GM18861 (cell line): ENCODE results near the gene KRTAP19-2.
"Not testable (repeated sequence)": the region's sequence is repeated elsewhere in the genome, so short reads cannot be mapped to it uniquely, and the experiment has no call there.

ENCODE experiments used
- ATAC-seq: cut with Tn5 transposase; IDR thresholded peaks from one replicate; pipeline ENCODE4 v1.9.1; 2021; ENCODE audit not compliant: unreplicated experiment

The KRTAP19-2 gene, protein sequence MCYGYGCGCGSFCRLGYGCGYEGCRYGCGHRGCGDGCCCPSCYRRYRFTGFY

DNA sequence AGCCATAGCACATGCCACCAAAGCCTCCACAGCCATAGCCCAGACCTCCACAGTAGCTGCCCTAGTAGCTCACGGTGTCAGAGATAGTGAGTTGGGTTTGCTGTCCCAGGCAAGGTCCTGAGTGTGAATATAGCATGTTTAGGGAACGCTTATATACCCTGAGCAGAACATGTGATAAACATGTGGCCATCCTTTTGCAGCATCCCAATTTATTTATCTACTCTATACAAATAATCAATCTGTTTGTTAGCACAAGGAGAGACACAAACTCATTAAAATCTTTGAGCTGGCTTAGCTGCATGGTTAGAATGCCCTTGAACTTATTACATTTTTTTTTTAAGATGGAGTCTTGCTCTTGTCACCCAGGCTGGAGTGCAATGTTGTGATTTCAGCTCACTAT is at the start of gene KRTAP19-2:
Gene KRTAP19-2, minus strand, starts transcription at position 101 of the 400 bp plus-strand sequence. Its CDS starts 88 bp downstream, at position 13.
- no peak for ATAC-seq

DNA sequence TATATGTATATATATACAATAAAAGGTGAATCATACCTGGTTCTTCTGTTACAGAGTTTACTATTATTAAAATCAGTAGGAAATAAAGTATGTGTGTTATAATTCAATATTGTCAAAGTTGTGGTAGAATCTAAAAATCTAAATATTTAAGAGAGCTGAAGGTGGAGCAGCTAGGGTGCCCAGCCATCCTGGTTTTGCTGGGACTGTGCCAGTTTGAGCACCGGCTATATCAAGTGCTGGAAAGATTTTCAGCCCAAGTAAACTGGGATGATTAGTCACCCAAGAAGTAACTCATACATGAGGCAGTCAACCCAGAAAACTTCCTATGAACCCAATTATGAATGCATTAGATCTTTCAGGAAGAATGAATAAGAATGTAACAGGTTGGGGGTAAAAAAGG is 31.6 kb upstream of the KRTAP19-2 start:
- ATAC-seq, result no peak

- no peak for ATAC-seq
These were observed 28.4 kb upstream of the KRTAP19-2 start for GRCh38 chr21:30515681-30516080.

- ATAC-seq, result not testable (repeated sequence)
These were observed 18.5 kb upstream of the KRTAP19-2 start for GRCh38 chr21:30505621-30506205.

GRCh38 chr21:30502041-30502440 is 14.8 kb upstream of the KRTAP19-2 start, which contains the start of gene KRTAP19-5:
KRTAP19-5 (minus strand) TSS chr21:30502141; CDS start chr21:30502090, 51 bp downstream.
- ATAC-seq, result no peak

- no peak for ATAC-seq
These were observed 9.8 kb upstream of the KRTAP19-2 start, which contains the start of gene KRTAP19-4 for GRCh38 chr21:30497065-30497464. KRTAP19-4 (minus strand) TSS chr21:30497165; CDS start chr21:30497110, 55 bp downstream.

- ATAC-seq, result no peak
These were observed 4.8 kb upstream of the KRTAP19-2 start, which contains the start of gene KRTAP19-3 for GRCh38 chr21:30491963-30492428. KRTAP19-3 (minus strand) TSS chr21:30492013; CDS start chr21:30491957, 56 bp downstream.

GRCh38 chr21:30486180-30486579 is 1.1 kb downstream of the KRTAP19-2 start:
- no peak for ATAC-seq

- ATAC-seq, result no peak
These were observed 5.1 kb downstream of the KRTAP19-2 start for GRCh38 chr21:30482130-30482529.

DNA sequence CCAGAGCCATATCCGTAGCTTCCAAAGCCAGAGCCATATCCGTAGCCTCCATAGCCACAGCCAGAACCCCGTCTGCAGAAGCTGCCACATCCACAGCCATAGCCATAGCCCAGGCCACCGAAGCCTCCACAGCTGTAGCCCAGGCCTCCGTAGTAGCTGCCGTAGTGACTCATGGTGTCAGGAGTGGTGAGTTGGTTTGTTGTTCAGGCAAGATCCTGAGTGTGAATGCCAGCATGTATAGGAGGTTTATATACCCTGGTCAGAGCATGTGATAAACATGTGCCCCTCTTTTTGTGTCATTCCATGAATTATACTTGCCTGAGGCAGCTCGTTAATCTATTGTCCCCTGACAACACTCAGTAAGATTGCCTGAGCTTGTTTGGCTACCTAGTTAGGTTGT is 7.1 kb downstream of the KRTAP19-2 start, which contains the start of gene KRTAP19-1:
Gene KRTAP19-1, minus strand, starts transcription at position 223 of the 400 bp plus-strand sequence. Its CDS starts 50 bp downstream, at position 173.
- ATAC-seq, result no peak

DNA sequence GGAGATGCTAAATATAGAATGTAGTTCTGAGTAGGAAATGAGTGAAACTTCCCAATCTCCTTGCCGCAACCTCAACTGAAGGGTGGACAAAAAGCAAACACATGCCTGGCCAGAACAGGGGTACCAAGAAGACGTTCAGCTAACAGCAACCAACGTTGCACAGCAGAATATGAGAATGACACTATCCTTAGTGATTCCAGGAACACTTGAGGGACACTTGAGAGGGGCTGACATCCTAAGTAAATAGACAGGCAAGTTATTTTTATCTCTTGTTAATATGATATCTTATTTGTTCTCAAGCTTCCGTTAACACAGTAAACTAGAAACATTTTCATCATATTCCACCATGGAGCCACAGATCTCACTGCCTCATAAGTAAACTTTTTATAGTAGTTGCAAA is 8.0 kb downstream of the KRTAP19-2 start:
- no peak for ATAC-seq

DNA sequence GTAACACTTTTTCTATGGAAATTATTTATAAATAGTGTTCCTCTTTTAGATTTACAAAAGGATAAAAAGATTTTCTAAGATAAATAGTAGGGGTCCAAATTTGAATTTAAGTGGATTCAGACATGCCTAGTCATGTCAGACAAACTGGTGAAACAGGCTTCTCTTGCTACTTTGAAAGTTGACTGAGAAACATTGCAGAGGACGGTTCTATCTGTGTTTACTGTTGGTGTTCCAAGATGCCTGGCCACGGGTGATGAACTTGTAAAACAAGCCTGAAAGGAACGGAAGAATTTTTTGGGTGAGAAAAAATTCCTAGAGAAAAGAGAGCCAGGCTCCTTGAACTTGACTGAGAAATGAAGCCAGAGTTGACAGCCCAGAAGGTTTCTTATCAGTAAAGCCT is 9.2 kb downstream of the KRTAP19-2 start:
- ATAC-seq, result no peak

DNA sequence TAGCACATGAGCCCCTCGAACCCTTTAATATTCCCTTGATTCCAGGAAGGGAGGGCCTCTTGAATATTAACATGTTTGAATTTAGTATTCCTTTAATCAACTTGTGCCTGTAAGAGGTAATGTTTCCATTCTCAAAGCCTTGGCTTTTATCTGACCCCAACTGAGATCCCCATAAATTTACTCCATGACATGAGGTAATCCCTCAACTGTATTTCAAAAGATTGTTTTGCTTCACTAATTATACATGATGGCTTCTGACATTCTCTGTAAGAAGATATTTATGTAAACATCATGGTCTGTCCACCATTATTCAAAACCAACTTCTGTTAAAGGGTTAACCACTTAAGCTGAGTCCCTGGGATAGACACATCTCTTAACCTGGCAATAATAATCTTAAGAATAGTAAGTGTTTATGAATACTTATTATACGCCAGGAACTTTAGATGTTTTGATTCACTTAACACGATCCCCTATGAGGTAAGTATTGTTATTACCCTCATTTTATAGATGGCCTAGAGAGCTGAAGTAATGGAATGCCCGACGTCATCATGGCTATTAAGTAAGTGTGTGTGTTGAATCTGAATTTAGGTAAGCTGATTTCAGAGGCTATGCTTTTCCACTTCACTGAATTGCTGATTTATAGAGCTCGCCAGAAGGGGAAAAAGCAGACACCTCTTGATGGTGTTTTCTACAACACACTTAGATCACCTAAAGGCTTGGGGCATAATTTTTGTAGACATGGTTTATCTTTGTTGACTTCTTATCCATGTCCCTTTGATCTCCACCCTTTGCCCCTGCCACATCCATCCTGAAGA is 18.1 kb downstream of the KRTAP19-2 start:
- no peak for ATAC-seq

DNA sequence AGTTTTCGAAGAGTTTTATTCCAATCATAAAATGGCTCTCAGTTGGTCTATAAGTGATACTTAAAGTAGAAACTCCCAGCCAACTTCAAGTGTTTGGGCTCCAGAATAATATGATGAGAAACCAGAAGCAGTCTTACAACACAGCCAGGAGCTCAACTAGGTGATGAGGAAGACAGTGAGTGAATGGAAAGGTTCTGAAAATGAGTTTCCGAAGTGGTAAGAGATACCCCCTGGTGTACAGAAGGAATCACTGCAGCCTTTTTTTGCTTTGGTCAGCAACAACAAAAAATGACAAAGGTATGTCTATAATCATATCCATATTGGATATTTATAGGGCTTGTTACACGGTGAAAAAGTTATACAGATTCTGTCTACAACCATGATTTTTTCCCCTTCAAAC is 23.5 kb downstream of the KRTAP19-2 start:
- no peak for ATAC-seq

GRCh38 chr21:30448514-30448913 is 38.7 kb downstream of the KRTAP19-2 start:
- no peak for ATAC-seq

- no peak for ATAC-seq
These were observed 40.2 kb downstream of the KRTAP19-2 start for GRCh38 chr21:30447056-30447455.

- ATAC-seq, result no peak
These were observed 43.0 kb downstream of the KRTAP19-2 start for GRCh38 chr21:30444204-30444603.

- ATAC-seq, result no peak
These were observed 44.0 kb downstream of the KRTAP19-2 start for GRCh38 chr21:30443226-30443625.

- no peak for ATAC-seq
These were observed 47.3 kb downstream of the KRTAP19-2 start, which contains the start of gene KRTAP15-1 for GRCh38 chr21:30439975-30440374. KRTAP15-1 (plus strand) TSS chr21:30440275; CDS start chr21:30440328, 53 bp downstream.
